ENCODE data around the gene TJP2. TPM values are rescaled to one million over a fixed set of nuclear protein-coding genes. Genes with fewer than 3 reads are reported as not detected.

Gene TJP2
- total and polyA plus RNA-seq, 2 donors from 2014 or later = 35.9 to 148 TPM

DNA sequence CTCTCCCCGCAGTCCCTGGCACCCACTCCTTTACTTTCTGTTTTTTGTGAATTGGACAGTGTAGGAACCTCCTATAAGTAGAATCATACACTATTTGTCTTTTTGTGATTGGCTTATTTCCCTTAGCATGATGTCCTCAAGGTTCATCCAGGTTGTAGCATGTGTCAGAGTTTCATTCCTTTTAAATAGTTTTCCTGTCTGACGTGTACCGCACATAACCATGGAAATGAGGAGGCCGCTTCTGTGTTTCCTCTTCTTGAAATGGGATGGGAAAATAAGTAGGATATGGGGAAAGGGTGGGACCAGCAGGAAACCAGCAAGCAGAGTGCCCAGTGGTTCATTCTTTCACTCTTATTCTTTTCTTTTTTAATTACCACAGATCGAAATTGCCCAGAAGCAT lies 78.4 kb downstream of the TJP2 start:
- no peaks in the 10 kb centered on the region for H3K9me3 ChIP-seq (ENCODE audit: control insufficient read depth in 2 of 3, insufficient read depth in 1 of 3, low read length in 3 of 3)
- FAIRE-seq = no peak
- no peaks in the 10 kb centered on the region for H3K27me3 ChIP-seq (ENCODE audit: control insufficient read depth, insufficient read depth, low read length)
- peaks cover 2 to 38% (median 32%) of the 10 kb centered on the region in 3 donors for H3K36me3 ChIP-seq (ENCODE audit: control insufficient read depth in 2 of 3, insufficient read depth in 3 of 3, low read length in 3 of 3)
- intact Hi-C loops (cut with DNase I) = no loop called here
- H3K4me1 ChIP-seq (ENCODE audit: control insufficient read depth in 2 of 3, insufficient read depth in 2 of 3, low read depth in 1 of 3, low read length in 3 of 3) = no peaks in the 10 kb centered on the region
- TF ChIP-seq, protein P1, sequence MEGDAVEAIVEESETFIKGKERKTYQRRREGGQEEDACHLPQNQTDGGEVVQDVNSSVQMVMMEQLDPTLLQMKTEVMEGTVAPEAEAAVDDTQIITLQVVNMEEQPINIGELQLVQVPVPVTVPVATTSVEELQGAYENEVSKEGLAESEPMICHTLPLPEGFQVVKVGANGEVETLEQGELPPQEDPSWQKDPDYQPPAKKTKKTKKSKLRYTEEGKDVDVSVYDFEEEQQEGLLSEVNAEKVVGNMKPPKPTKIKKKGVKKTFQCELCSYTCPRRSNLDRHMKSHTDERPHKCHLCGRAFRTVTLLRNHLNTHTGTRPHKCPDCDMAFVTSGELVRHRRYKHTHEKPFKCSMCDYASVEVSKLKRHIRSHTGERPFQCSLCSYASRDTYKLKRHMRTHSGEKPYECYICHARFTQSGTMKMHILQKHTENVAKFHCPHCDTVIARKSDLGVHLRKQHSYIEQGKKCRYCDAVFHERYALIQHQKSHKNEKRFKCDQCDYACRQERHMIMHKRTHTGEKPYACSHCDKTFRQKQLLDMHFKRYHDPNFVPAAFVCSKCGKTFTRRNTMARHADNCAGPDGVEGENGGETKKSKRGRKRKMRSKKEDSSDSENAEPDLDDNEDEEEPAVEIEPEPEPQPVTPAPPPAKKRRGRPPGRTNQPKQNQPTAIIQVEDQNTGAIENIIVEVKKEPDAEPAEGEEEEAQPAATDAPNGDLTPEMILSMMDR (IDR thresholded peaks at IDR 0.05; ENCODE audit: borderline replicate concordance, extremely low read depth, insufficient read depth) = no peak
- H3K27ac ChIP-seq (ENCODE audit: low read depth in 2 of 2, low read length in 2 of 2) = no peak overlapping the region
- H3K9ac ChIP-seq (ENCODE audit: low read length in 3 of 3) = no peak overlapping the region
- H3K4me3 ChIP-seq (ENCODE audit: low read length in 3 of 3) = no peak overlapping the region
- peak in 1 of 5 donors; percentile 13 for DNase-seq

DNA sequence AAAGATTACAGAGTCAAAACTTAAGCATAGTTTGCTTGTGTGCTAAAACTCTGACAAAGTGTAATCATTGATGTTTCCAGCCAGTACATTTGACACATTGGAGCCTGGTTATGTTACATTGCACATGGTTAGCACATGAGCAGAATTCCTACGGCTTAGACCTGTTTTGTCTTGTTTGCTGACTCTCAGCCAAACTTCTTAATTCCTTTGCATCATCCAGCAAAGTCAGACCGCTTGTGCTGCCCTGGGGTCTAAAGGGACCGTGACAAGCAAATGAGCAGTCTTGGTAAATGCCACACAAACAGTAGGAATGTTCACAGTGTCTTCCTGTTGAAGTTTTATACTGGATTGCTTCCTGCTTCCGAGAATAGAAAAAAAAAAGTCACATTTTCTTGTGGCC lies 79.0 kb downstream of the TJP2 start:
- Histone ChIP-seq H3K4me3 (ENCODE audit: low read length in 3 of 3) (no peak overlapping the region), H3K27ac (ENCODE audit: low read depth in 2 of 2, low read length in 2 of 2) (peak overlapping the region; percentile 24 to 61), H3K27me3 (ENCODE audit: control insufficient read depth, insufficient read depth, low read length) (no peaks in the 10 kb centered on the region), H3K9ac (ENCODE audit: low read length in 3 of 3) (no peak overlapping the region), H3K4me1 (ENCODE audit: control insufficient read depth in 2 of 3, insufficient read depth in 2 of 3, low read depth in 1 of 3, low read length in 3 of 3) (no peaks in the 10 kb centered on the region), H3K9me3 (ENCODE audit: control insufficient read depth in 2 of 3, insufficient read depth in 1 of 3, low read length in 3 of 3) (no peaks in the 10 kb centered on the region), H3K36me3 (ENCODE audit: control insufficient read depth in 2 of 3, insufficient read depth in 3 of 3, low read length in 3 of 3) (peaks cover 0 to 38% (median 26%) of the 10 kb centered on the region in 3 donors)
- intact Hi-C loops (cut with DNase I) = no loop called here
- DNase-seq = peak in 1 of 5 donors; percentile 46
- TF ChIP-seq, protein P1 (IDR thresholded peaks at IDR 0.05; ENCODE audit: borderline replicate concordance, extremely low read depth, insufficient read depth) = no peak
- no peak for FAIRE-seq

DNA sequence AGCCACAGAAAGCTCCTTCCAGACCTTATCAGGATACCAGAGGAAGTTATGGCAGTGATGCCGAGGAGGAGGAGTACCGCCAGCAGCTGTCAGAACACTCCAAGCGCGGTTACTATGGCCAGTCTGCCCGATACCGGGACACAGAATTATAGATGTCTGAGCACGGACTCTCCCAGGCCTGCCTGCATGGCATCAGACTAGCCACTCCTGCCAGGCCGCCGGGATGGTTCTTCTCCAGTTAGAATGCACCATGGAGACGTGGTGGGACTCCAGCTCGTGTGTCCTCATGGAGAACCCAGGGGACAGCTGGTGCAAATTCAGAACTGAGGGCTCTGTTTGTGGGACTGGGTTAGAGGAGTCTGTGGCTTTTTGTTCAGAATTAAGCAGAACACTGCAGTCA lies 80.1 kb downstream of the TJP2 start:
- no peak overlapping the region for H3K4me3 ChIP-seq (ENCODE audit: low read length in 3 of 3)
- FAIRE-seq (no peak), DNase-seq (no peak)
- no peak overlapping the region for H3K27ac ChIP-seq (ENCODE audit: low read depth in 2 of 2, low read length in 2 of 2)
- H3K36me3 ChIP-seq (ENCODE audit: control insufficient read depth in 2 of 3, insufficient read depth in 3 of 3, low read length in 3 of 3) = peaks cover 0 to 38% (median 20%) of the 10 kb centered on the region in 3 donors
- no peaks in the 10 kb centered on the region for H3K27me3 ChIP-seq (ENCODE audit: control insufficient read depth, insufficient read depth, low read length)
- H3K4me1 ChIP-seq (ENCODE audit: control insufficient read depth in 2 of 3, insufficient read depth in 2 of 3, low read depth in 1 of 3, low read length in 3 of 3) = no peaks in the 10 kb centered on the region
- no peaks in the 10 kb centered on the region for H3K9me3 ChIP-seq (ENCODE audit: control insufficient read depth in 2 of 3, insufficient read depth in 1 of 3, low read length in 3 of 3)
- TF ChIP-seq, protein P1 (IDR thresholded peaks at IDR 0.05; ENCODE audit: borderline replicate concordance, extremely low read depth, insufficient read depth) = no peak
- intact Hi-C loops (cut with DNase I) = no loop called here
- H3K9ac ChIP-seq (ENCODE audit: low read length in 3 of 3) = no peak overlapping the region

DNA sequence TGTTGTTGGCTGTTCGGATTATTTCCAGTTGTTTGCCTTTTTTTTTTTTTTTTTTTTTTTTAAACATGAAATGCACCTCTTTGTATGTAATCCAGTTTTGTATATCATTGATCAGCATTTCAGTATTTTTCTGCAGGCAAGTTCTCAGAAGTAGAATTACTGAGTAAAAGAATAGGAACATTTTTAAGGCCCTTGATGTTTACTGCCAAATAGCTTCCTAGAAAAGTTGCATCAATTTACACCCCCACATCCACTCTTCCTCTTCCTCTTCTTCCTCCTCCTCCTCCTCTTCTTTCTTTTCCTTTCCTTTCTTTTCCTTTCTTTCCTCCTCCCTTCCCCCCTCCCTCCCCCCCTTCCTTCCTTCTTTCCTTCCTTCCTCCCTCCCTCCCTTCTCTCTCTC lies 81.5 kb downstream of the TJP2 start:
- Histone ChIP-seq H3K9ac (ENCODE audit: low read length in 3 of 3) (no peak overlapping the region), H3K36me3 (ENCODE audit: control insufficient read depth in 2 of 3, insufficient read depth in 3 of 3, low read length in 3 of 3) (peaks cover 0 to 33% (median 17%) of the 10 kb centered on the region in 3 donors), H3K4me1 (ENCODE audit: control insufficient read depth in 2 of 3, insufficient read depth in 2 of 3, low read depth in 1 of 3, low read length in 3 of 3) (no peaks in the 10 kb centered on the region), H3K27me3 (ENCODE audit: control insufficient read depth, insufficient read depth, low read length) (no peaks in the 10 kb centered on the region), H3K9me3 (ENCODE audit: control insufficient read depth in 2 of 3, insufficient read depth in 1 of 3, low read length in 3 of 3) (no peaks in the 10 kb centered on the region), H3K4me3 (ENCODE audit: low read length in 3 of 3) (no peak overlapping the region), H3K27ac (ENCODE audit: low read depth in 2 of 2, low read length in 2 of 2) (no peak overlapping the region)
- DNase-seq (no peak), FAIRE-seq (no peak)
- TF ChIP-seq, protein P1 (IDR thresholded peaks at IDR 0.05; ENCODE audit: borderline replicate concordance, extremely low read depth, insufficient read depth) = no peak
- intact Hi-C loops (cut with DNase I) = no loop called here
